HCT116 (cell line): ENCODE data around the gene PTPN1. TPM values are rescaled to one million over a fixed set of nuclear protein-coding genes. Genes with fewer than 3 reads are reported as not detected.

Source experiments
- ATAC-seq: fragments of 200-7000 bp; cut with Tn5 transposase; 2 replicates; pipeline ENCODE4 v1.9.1; 2020; ENCODE audit warnings: mild to moderate bottlenecking, moderate library complexity
- BruUV-seq: library from RNA; stranded (reverse); fragments of 400-500 nt; replicated peaks from 2 replicates; lab custom pipeline; 2021; lab: Mats Ljungman, UMichigan
- CTCF ChIA-PET: fragments of 300-600 bp; sonication (Branson Sonifier 250); formaldehyde crosslinking; loops from one replicate; lab custom pipeline; 2021; ENCODE audit warnings: antibody characterized with exemption; lab: Charles Lee
- POLR2A ChIA-PET: fragments of 300-600, 350-600 bp; sonication (Branson Sonifier 250); formaldehyde crosslinking; loops from one replicate; lab custom pipeline; 2021; ENCODE audit warnings: antibody characterized with exemption; lab: Charles Lee
- RAD21 ChIA-PET, 2 experiments: fragments of 300-600 bp; sonication (Branson Sonifier 250); formaldehyde crosslinking; loops; one replicate each; lab custom pipeline; 2023; ENCODE audit warnings: low total read pairs in 2 of 2; ENCODE audit not compliant: uncharacterized antibody in 2 of 2, unreplicated experiment in 2 of 2, low non-redundant PET in 1 of 2; lab: Charles Lee
- DNase-seq: peaks from one replicate; pipeline ENCODE4 v3.0.0-alpha.2; 2010; ENCODE audit warnings: low read depth, low spot score
- H2AFZ ChIP-seq: fragments of 200-600 bp; shearing (Covaris generic), sonication (generic); 2 replicates; pipeline ENCODE4 v1.6.1; 2017; ENCODE audit warnings: low read depth, mixed run types, mixed read lengths, antibody characterized with exemption, low read length; ENCODE audit not compliant: poor library complexity, severe bottlenecking
- H3K27ac ChIP-seq: 2 replicates; pipeline ENCODE4 v1.5.1; 2012; ENCODE audit warnings: low read depth, low read length
- H3K27me3 ChIP-seq: fragments of 200-600 bp; sonication (generic); 2 replicates; pipeline ENCODE4 v1.6.1; 2016; ENCODE audit warnings: mixed run types, low read length, mixed read lengths; ENCODE audit not compliant: insufficient read depth
- H3K36me3 ChIP-seq, 2 experiments: fragments of 200-500 bp in 1 of 2; fragments of 200-600 bp in 1 of 2; sonication (Bioruptor generic) in 1 of 2; sonication (generic) in 1 of 2; 2 replicates each; pipeline versions ENCODE4 v1.5.1 to v1.6.1; 2014 to 2016; ENCODE audit warnings: low read length in 2 of 2, inconsistent platforms in 1 of 2, mixed read lengths in 1 of 2, mixed run types in 1 of 2; ENCODE audit not compliant: insufficient read depth in 2 of 2, control insufficient read depth in 1 of 2
- H3K4me1 ChIP-seq, 2 experiments: fragments of 200-600 bp in 1 of 2; sonication (generic) in 1 of 2; 2 replicates each; pipeline versions ENCODE4 v1.5.1 to v1.6.1; 2012 to 2017; ENCODE audit warnings: low read length in 2 of 2, inconsistent platforms in 1 of 2, mild to moderate bottlenecking in 1 of 2, mixed read lengths in 1 of 2, mixed run types in 1 of 2, moderate library complexity in 1 of 2; ENCODE audit not compliant: insufficient read depth in 2 of 2, control insufficient read depth in 1 of 2
- H3K4me2 ChIP-seq: fragments of 200-600 bp; sonication (generic); 2 replicates; pipeline ENCODE4 v1.6.1; 2017; ENCODE audit warnings: mixed run types, low read length, mixed read lengths
- H3K4me3 ChIP-seq, 2 experiments: fragments of 200-600 bp in 1 of 2; sonication (generic) in 1 of 2; replicated peaks in 1 of 2; 2 replicates each; pipeline ENCODE4 v1.5.1; 2011 to 2016; ENCODE audit warnings: low read length in 2 of 2, control low read depth in 1 of 2, low read depth in 1 of 2, mild to moderate bottlenecking in 1 of 2, mixed read lengths in 1 of 2, mixed run types in 1 of 2
- H3K79me2 ChIP-seq: fragments of 200-600 bp; sonication (generic); 2 replicates; pipeline ENCODE4 v1.6.1; 2017; ENCODE audit warnings: mild to moderate bottlenecking, mixed run types, low read length, moderate library complexity, mixed read lengths; ENCODE audit not compliant: insufficient read depth
- H3K9ac ChIP-seq: fragments of 200-600 bp; sonication (generic); 2 replicates; pipeline ENCODE4 v1.6.1; 2016; ENCODE audit warnings: low read length, mixed read lengths
- H3K9me2 ChIP-seq: fragments of 200-600 bp; sonication (generic), shearing (Covaris generic); 2 replicates; pipeline ENCODE4 v1.6.1; 2017; ENCODE audit warnings: mixed run types, mild to moderate bottlenecking, moderate library complexity; ENCODE audit not compliant: insufficient read depth
- H3K9me3 ChIP-seq, 2 experiments: fragments of 200-500 bp in 1 of 2; fragments of 200-600 bp in 1 of 2; sonication (Bioruptor generic) in 1 of 2; sonication (generic) in 1 of 2; 2 replicates each; pipeline ENCODE4 v1.6.1; 2014 to 2017; ENCODE audit warnings: low read length in 2 of 2, mixed read lengths in 2 of 2, inconsistent platforms in 1 of 2, low read depth in 1 of 2, mild to moderate bottlenecking in 1 of 2, mixed run types in 1 of 2, moderate library complexity in 1 of 2; ENCODE audit not compliant: control insufficient read depth in 1 of 2, insufficient read depth in 1 of 2
- H4K20me1 ChIP-seq: fragments of 200-600 bp; sonication (generic), shearing (Covaris generic); 2 replicates; pipeline ENCODE4 v1.6.1; 2017; ENCODE audit warnings: mixed run types, mild to moderate bottlenecking, moderate library complexity; ENCODE audit not compliant: insufficient read depth
- CBX3 ChIP-seq: IDR thresholded peaks from 2 replicates; pipeline ENCODE4 v1.6.1; 2012; ENCODE audit warnings: low read depth
- CEBPB ChIP-seq: IDR thresholded peaks from 2 replicates; pipeline ENCODE4 v1.6.1; 2012; ENCODE audit warnings: low read depth
- CTCF ChIP-seq, 3 experiments: fragments of 200-600 bp in 1 of 3; sonication (generic) in 1 of 3; IDR thresholded peaks in 2 of 3; conservative IDR thresholded peaks in 1 of 3; 2 replicates each; pipeline ENCODE4 v1.5.1; 2012 to 2017; ENCODE audit warnings: low read depth in 2 of 3, low read length in 2 of 3, antibody characterized with exemption in 1 of 3, borderline replicate concordance in 1 of 3, control low read depth in 1 of 3, mild to moderate bottlenecking in 1 of 3, mixed read lengths in 1 of 3, mixed run types in 1 of 3, moderate library complexity in 1 of 3; ENCODE audit not compliant: insufficient read depth in 1 of 3
- EGR1 ChIP-seq: IDR thresholded peaks from 2 replicates; pipeline ENCODE4 v1.6.1; 2012; ENCODE audit warnings: low read depth
- ELF1 ChIP-seq: IDR thresholded peaks from 2 replicates; pipeline ENCODE4 v1.6.1; 2012; ENCODE audit warnings: low read depth, borderline replicate concordance
- EZH2 ChIP-seq: fragments of 200-600 bp; sonication (generic); IDR thresholded peaks from 2 replicates; pipeline ENCODE4 v1.6.1; 2017; ENCODE audit warnings: antibody characterized with exemption, mixed run types
- EZH2phosphoT487 ChIP-seq: fragments of 200-600 bp; IDR thresholded peaks from 2 replicates; pipeline ENCODE4 v1.6.1; 2018; ENCODE audit warnings: antibody characterized with exemption, borderline replicate concordance
- FOSL1 ChIP-seq: IDR thresholded peaks from 2 replicates; pipeline ENCODE4 v1.6.1; 2012; ENCODE audit warnings: low read depth
- JUND ChIP-seq: IDR thresholded peaks from 2 replicates; pipeline ENCODE4 v1.6.1; 2012
- MAX ChIP-seq: IDR thresholded peaks from 2 replicates; pipeline ENCODE4 v1.6.1; 2012
- POLR2A ChIP-seq: IDR thresholded peaks from 2 replicates; pipeline ENCODE4 v1.7.0; 2011; ENCODE audit warnings: borderline replicate concordance; ENCODE audit not compliant: insufficient read depth, insufficient read length; ENCODE audit errors: extremely low read depth
- POLR2AphosphoS5 ChIP-seq: IDR thresholded peaks from 2 replicates; pipeline ENCODE4 v1.6.1; 2011; ENCODE audit warnings: mild to moderate bottlenecking, low read depth, low read length, moderate library complexity
- RAD21 ChIP-seq: IDR thresholded peaks from 2 replicates; pipeline ENCODE4 v1.6.1; 2012; ENCODE audit warnings: low read depth, mild to moderate bottlenecking
- REST ChIP-seq: IDR thresholded peaks from 2 replicates; pipeline ENCODE4 v1.6.1; 2012; ENCODE audit warnings: low read depth
- SIN3A ChIP-seq: IDR thresholded peaks from 2 replicates; pipeline ENCODE4 v1.6.1; 2012; ENCODE audit warnings: low read depth
- SRF ChIP-seq: IDR thresholded peaks from 2 replicates; pipeline ENCODE4 v1.6.1; 2012; ENCODE audit warnings: low read depth
- TCF7L2 ChIP-seq: IDR thresholded peaks from 2 replicates; pipeline ENCODE4 v1.7.0; 2011; ENCODE audit warnings: borderline replicate concordance, inconsistent platforms; ENCODE audit not compliant: insufficient read depth, insufficient read length; ENCODE audit errors: extremely low read depth
- YY1 ChIP-seq: IDR thresholded peaks from 2 replicates; pipeline ENCODE4 v1.6.1; 2011; ENCODE audit warnings: low read length, low read depth, moderate library complexity, mild to moderate bottlenecking; ENCODE audit not compliant: insufficient replicate concordance; ENCODE audit errors: extremely low read depth
- ZBTB33 ChIP-seq: IDR thresholded peaks from 2 replicates; pipeline ENCODE4 v1.6.1; 2011; ENCODE audit warnings: mild to moderate bottlenecking, low read length, moderate library complexity; ENCODE audit not compliant: insufficient replicate concordance; ENCODE audit errors: extremely low read depth
- ZFX ChIP-seq: fragments of 450-650 bp; IDR thresholded peaks from 2 replicates; pipeline ENCODE4 v1.6.1; 2017
- intact Hi-C: fragments of 100-400 bp; cut with micrococcal nuclease; formaldehyde crosslinking; loops from 2 replicates; pipeline ENCODE4 v1.10.0; 2022
- total RNA-seq: library from RNA; stranded (reverse); gene quantifications from one replicate; pipeline ENCODE4 v1.2.1, GENCODE V29; 2021; ENCODE audit not compliant: unreplicated experiment

The PTPN1 gene
- total RNA-seq, 1 experiment from 2014 or later = 47.5 TPM

- peaks cover 11 to 57% of the 10 kb centered on the region in 2 experiments for H3K4me1 ChIP-seq
- TF ChIP-seq ZFX = no peak
- no peak for TF ChIP-seq EGR1
- TF ChIP-seq TCF7L2 = no peak
- no peak for TF ChIP-seq CBX3
- TF ChIP-seq FOSL1 = no peak
- TF ChIP-seq POLR2A = no peak
- TF ChIP-seq CEBPB = no peak
- TF ChIP-seq MAX = no peak
- TF ChIP-seq ZBTB33 = no peak
- no peak for TF ChIP-seq SIN3A
- no peak for TF ChIP-seq RAD21
- no peak for TF ChIP-seq JUND
- no peak for TF ChIP-seq REST
- no peak for TF ChIP-seq YY1
- no peak for TF ChIP-seq EZH2phosphoT487
- TF ChIP-seq ELF1 = no peak
- no peak for TF ChIP-seq EZH2
- no peak for TF ChIP-seq POLR2AphosphoS5
- no peak for TF ChIP-seq SRF
- no peak for TF ChIP-seq CTCF (IDR thresholded peaks at IDR 0.05 in 2 of 3, conservative IDR thresholded peaks at IDR 0.05 in 1 of 3; ENCODE audit: borderline replicate concordance in 1 of 3, insufficient read depth in 1 of 3, low read depth in 2 of 3, low read length in 2 of 3)
- no peak overlapping the region for H3K4me2 ChIP-seq
- ATAC-seq (no peak), DNase-seq (no peak)
- no peaks in the 10 kb centered on the region for H3K9me3 ChIP-seq
- H3K27me3 ChIP-seq = no peaks in the 10 kb centered on the region
- H3K79me2 ChIP-seq = peaks cover 99% of the 10 kb centered on the region
- no peak overlapping the region for H3K27ac ChIP-seq
- H3K4me3 ChIP-seq = no peak overlapping the region
- intact Hi-C loops = no loop called here
- ChIA-PET CTCF (no interaction called here), RAD21 (no interaction called here), POLR2A (no interaction called here)
- no TSS peak for BruUV-seq
- H3K9me2 ChIP-seq = no peaks in the 10 kb centered on the region
- H4K20me1 ChIP-seq = peaks cover 5% of the 10 kb centered on the region; the same call in 1 of the 2 replicates
- no peak overlapping the region for H3K9ac ChIP-seq
- no peaks in the 10 kb centered on the region for H3K36me3 ChIP-seq
- no peak overlapping the region for H2AFZ ChIP-seq
Measured at GRCh38 chr20:50519036-50519762, 9.0 kb downstream of the PTPN1 start.
